Stimulated activated CD8-positive, alpha-beta memory T cell treated with anti-CD3 and anti-CD28 coated beads, Interleukin-4, amount 100 ng/mL, for 1 hour (primary cell): ENCODE measurements around the gene RNASEH2A.
A peak's percentile ranks its signal among the peaks of the same experiment; 100 is the strongest.
"Not testable (repeated sequence)": the region's sequence is repeated elsewhere in the genome, so short reads cannot be mapped to it uniquely, and the experiment has no call there.

ENCODE experiments used
- DNase-seq, 2 donors: peaks; one replicate each; pipeline ENCODE4 v3.0.0-alpha.2; 2020; ENCODE audit warnings: low read depth in 2 of 2, low spot score in 1 of 2

The RNASEH2A gene

DNA sequence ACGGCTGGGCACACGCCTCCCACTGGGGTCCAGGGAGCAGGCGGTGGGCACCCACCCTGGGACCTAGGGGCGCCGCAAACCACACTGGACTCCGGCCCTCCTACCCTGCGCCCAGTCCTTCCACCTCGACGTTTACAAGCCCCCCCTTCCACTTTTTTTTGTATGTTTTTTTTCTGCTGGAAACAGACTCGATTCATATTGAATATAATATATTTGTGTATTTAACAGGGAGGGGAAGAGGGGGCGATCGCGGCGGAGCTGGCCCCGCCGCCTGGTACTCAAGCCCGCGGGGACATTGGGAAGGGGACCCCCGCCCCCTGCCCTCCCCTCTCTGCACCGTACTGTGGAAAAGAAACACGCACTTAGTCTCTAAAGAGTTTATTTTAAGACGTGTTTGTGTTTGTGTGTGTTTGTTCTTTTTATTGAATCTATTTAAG is 13.5 kb upstream of the RNASEH2A start:
- DNase-seq = no peak

DNA sequence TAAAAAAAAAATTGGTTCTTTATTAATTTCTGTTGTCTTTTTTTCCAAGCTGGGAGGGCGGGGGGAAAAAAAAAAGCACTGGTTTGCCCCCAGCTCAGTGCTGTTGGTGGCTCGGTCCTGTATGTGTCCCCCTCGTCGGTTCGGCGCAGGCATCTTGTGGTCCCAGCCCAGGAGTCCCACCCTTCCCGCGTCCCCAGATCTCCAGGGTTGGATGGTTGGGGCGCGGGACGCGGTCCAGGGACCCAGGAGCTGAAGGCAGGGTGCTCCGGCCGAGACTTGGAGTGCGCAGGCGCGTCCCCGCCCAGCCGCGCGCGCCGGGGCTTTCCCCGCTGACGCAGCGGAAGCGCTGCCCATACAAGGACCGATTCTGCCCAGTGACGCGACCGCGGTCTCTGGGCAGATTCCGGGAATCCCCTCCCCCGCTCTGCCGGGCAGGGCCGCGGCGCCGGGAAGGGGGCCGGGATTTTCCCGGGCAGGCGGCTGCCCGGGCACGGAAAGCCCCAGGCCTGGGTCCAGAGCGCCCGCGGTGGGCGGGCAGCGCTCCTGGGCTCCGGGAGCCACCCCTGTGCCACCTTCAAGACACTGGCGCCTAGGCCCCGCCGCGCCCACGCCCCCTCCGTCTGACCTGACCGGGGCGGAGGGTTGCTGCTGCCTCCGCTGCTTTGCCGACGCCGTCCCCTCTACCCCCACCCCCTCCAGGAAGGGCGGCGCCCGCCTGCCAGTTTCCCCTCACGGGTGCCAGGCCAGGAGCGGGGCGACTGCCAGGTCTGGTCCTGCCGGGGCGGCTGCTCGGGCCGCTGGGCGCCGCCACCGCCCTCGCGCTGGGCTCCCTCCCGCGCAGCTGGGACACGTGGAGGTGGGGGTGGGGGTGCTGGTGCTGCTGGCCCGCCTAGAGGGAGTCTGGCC is 12.8 kb upstream of the RNASEH2A start:
- DNase-seq = peak; percentile 87 to 88

DNA sequence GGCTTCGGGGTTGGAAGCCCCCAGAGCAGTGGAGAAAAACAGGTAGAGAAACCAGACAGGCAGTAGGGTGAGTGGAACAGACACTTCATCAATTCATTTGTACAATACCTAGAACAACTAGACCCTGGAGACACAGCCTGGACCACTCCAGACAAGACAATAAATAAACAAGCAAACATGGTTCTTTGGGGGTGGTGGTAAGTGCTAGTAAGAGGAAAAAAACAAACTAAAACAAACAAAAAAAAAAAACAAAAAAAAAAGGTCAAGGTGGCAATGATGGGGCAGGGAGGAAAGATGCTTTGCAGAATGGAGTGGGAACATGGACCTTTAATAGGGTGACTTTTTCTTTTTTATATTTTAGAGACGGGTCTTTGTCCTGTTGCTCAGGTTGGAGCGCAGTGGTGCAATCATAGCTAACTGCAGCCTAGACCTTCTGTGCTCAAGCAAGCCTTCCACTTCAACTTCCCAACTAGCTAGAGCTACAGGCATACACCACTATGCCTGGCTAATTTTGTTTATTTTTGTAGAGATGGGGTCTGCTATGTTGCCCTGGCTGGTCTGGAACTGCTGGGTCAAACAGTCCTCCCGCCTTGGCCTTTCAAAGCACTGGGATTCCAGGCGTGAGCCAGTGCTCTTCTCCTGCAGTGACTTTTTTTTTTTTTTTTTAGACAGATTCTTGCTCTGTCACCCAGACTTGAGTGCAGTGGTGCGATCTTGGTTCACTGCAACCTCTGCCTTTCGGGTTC is 12.0 kb upstream of the RNASEH2A start:
- no peak for DNase-seq

DNA sequence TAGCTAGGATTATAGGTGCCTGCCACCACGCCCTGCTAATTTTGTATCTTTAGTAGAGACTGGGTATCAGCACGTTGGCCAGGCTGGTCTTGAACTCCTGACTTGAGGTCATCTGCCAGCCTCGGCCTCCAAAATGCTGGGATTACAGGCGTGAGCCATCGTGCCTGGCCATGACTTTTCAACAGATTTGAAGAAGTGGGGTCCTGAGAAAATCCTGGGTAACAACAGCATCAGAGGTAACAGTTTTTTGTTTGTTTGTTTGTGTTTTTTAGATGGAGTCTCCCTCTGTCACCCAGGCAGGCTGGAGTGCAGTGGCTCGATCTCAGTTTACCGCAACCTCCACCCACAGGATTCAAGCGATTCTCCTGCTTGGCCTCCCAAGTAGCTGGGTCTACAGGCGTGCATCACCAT is 11.4 kb upstream of the RNASEH2A start:
- DNase-seq = no peak

DNA sequence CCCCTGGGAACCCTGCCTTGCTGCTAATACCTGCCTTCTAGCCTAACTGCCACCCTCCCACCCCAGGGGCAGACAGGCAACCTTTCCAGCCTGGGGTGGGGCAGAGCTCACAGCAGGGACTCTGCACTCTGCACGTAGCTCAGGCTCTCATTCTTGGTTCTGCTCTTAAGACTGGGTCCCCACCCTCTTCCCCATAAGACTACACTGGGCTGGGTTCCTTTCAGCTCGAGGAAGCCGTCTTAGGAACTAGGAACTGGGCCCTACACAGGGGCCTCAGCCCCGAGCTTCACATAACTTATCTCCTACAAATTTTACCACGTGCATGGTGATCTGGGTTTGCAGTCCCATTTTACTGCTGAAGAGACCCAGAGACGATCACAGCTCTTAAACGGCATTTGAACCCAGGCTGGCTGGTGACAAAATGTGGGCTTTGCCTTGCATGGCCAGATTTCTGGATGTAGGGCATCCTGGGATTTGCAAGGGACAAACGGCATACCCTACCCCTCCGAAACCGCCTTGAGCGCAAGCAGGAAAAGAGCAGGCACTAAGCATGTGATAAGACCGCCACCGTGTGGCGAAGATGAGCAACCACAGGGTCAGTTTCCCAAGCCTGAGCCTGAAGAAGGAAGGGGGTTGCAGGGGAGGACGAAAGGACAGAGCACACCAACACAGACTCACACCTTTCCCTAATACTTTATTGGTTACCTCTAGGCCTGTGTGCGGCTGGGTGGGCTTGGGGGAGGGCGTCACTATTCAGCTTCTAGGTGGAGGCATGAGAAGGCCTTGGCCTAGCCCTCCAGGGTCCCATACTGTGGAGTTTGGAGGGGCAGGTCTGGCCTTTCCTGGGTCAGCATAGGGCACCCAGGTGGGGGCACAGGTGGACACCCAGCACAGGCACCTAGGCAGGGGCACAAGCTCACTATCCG is 10.0 kb upstream of the RNASEH2A start:
- DNase-seq = no peak

DNA sequence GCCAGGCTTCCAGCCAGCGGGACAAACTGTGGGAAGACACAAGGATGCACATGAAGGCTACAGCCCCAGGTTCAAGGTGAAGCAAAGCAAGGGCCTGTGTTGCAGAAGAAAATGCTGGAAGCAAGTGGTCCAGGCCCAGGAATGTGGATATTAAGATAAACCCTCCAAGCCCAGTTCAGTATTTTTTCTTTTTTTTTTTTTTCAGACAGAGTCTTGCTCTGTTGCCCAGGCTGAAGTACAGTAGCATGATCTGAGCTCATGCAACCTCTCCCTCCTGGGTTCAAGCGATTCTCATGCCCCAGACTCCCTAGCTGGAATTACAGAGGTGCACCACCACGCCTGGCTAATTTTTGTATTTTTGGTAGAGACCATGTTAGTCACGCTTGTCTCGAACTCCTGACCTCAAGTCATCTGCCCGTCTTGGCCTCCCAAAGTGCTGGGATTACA is 9.2 kb upstream of the RNASEH2A start:
- no peak for DNase-seq

DNA sequence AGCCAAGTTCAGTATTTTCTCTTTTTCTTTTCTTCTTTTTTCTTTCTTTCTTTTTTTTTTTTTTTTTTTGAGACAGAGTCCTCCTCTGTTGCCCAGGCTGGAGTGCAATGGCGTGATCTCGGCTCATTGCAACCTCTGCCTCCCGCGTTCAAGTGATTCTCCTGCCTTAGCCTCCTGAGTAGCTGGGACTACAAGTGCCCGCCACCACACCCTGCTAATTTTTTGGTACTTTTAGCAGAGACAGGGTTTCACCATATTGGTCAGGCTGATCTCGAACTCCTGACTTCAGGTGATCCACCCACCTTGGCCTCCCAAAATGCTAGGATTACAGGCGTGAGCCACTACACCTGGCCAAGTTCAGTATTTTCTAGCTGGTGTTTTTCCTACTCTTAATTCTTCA is 8.8 kb upstream of the RNASEH2A start:
- not testable (repeated sequence) for DNase-seq

DNA sequence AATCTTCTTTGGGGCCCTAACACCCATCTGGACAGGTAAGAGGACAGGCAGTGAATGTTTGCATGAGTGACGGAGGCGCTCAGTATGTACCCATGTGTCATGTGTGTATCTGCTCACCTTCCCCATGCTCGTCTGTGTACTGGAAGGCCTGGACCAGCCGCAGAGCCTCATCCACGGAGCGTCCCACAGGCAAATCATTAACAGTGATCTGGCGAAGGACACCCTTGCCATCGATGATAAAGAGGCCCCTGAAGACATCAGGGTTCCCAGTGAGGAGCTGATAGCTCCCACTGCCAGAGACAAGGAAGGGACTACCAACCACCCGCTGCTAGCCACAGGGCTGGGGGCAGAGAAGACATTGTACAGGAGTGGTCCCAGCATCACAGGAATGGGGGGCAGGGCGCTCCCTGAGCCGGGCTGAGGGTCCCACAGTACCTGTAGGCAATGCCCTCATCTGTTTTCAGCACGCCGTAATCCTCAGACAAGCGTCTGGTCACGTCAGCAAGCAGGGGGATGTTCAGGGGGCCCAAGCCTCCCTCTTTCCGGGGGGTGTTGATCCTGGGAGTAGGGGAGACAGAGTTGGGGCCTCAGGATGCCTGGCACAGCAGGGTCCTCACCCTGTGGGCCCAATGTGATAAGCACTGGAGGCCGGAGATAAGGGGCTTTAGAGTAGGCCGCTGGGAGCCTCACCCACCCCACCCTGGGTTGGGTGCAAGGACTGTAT is 6.5 kb upstream of the RNASEH2A start:
- no peak for DNase-seq

DNA sequence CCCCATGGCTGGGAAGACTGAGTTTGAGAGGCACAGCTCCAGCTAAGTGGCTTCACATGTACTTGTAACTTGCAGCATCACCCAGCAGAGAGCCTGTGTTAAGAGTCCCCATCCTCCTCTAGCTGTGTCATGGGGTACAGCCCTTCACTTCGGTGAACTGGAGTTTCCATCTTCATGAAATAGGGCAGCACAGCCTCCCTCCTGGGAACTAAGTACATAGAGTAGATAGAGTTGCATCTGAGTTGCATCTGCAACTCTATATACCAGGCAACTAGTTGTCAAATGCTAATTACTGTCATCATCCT is 6.0 kb upstream of the RNASEH2A start:
- no peak for DNase-seq

DNA sequence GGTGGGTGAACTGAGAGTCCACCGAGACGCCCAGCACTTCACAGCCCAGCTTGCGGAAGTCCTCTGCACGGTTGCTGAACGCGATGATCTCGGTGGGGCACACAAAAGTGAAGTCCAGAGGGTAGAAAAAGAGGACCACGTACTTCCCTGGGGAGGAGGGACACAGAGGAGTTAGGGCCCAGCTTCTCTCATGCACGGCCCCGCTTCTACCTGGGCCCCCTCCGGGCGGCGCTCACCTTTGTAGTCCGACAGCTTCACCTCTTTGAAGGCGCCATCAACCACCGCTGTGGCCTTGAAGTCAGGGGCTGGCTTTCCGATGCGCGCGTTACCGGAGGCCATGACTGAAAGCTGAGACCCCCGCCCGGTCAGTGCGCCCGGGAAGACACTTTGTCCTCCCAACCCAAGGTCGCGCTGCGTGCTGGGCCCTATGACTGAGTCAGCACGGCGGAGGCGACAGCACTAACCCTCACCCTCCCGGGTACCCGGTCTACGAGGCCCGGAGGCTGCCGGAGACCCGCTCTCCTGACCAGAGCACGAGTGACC is 5.4 kb upstream of the RNASEH2A start:
- no peak for DNase-seq

DNA sequence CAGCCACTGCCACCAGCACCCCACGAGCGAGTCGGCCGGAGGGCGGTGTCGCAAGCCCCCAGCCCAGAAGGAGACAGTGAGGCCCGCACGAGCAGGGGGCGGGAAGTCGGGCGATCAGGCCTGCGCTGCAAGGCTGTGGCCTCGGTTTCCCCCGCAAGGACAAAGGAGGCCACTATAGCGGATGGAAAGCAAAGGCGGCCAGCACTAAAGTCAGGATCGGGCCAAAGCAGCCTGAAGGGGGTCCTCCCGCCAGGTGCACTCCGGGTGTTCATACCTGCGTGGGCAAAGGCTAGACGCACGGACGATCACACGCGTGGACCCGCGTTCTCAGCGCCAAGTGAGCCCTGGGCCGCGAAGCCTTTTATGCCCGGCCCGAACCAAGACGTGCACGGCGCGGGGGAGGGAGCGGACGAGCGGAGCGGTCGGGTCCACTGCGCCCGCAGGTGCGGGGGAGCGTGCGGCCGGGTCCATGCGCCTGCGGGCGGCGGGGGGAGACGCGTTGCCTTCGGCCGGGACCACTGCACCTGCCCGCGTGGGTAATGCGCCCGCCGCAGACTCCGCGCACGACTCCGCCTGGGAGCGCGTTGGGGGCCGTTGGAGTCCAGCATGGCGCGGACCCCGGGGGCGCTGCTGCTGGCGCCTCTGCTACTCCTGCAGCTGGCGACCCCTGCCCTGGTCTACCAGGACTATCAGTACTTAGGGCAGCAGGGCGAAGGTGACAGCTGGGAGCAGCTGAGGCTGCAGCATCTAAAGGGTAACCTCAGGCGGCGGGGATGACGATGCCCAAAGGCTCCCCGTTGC is 4.7 kb upstream of the RNASEH2A start, which contains the start of the genes PRDX2 and THSD8:
Gene PRDX2 (minus strand): TSS at position 335 of the 801 bp plus-strand sequence. CDS start 539 bp downstream, outside the sequence.
Gene THSD8 (plus strand): TSS at position 604 of the 801 bp plus-strand sequence. CDS start 3 bp downstream, at position 607.
- DNase-seq = peak in 1 of 2 donors; percentile 52

DNA sequence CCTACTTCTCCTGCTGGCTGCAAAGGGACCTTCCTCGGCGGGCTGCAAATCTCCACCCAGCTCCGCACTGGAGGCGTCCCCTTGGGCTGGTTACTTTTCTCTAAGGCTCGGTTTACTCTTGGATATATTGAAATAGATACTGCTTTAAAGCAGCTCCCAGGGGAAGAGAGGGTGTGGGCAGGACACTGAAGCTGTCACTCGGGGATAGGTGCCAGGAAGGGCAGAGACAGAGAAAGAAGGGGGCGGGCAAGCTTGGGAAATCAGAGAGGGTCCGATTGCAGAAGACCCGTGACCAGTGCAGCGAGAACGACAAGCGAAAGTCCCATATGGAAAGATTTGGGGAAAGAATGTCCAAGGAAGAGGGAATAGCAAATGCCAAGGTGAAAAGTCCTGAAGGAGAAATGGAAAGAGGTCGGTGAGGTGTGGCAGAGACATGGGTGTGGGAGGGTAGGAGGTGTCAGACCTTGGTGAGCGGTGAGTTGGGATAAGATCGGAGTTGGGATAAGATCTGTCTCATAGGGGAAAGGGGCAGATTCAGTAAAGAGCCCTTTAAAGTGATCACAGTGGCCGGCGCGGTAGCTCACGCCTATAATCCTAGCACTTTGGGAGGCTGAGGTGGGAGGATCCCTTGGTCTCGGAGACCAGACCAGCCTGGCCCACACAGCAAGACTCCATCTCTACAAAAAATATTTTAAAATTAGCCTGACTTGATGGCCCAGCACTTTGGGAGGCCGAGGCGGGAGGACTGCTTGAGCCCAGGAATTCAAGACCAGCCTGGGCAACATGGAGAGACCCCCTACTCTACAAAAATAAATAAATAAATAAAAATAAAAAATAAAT is 3.9 kb upstream of the RNASEH2A start:
- no peak for DNase-seq

DNA sequence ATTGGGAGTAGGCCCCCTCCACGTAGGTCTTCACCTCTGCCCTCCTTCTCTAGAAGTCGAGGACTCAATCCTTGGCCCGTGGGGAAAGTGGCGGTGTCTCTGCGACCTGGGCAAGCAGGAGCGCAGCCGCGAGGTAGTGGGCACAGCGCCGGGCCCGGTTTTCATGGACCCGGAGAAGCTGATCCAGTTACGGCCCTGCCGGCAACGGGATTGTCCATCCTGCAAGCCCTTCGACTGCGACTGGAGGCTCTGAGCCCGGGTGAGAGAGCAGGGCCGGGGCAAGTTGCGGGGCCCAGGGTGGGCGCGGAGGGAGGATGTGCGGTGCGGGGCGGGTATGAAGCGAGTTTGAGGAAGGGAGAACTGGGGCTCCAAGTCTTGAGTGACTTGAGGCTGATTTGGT is 2.3 kb upstream of the RNASEH2A start:
- no peak for DNase-seq

DNA sequence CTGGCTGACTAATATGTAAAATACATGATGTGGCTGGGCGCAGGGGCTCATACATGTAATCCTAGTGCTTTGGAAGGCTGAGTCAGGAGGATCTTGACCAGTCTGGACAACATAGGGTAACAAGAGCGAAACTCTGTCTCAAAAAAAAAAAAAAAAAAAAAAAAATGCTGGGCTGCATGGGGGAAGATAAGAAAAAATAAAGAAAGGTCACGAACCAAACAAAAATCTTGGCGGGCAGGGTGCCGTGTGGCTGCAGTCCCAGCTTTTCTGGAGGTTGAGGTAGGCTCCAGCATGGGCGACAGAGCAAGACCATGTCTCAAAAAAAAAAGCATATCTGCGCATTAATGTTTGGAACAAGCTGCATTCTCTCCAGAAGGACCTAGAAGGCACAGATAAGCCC is 8.7 kb downstream of the RNASEH2A start:
- no peak for DNase-seq

DNA sequence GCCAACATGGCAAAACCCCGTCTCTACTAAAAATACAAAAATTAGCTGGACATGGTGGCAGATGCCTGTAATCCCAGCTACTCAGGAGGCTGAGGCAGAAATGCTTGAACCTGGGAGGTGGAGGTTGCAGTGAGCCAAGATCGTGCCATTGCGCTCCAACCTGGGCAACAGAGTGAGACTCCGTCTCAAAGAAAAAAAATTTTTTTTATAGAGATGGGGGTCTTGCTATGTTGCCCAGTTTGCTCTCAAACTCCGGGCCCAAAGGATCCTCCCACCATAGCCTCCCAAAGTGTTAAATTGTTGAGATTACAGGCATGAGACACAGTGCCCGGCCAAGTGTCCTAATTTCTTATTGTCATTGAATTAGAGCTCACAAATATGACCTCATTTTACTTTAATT is 10.8 kb downstream of the RNASEH2A start:
- not testable (repeated sequence) for DNase-seq

DNA sequence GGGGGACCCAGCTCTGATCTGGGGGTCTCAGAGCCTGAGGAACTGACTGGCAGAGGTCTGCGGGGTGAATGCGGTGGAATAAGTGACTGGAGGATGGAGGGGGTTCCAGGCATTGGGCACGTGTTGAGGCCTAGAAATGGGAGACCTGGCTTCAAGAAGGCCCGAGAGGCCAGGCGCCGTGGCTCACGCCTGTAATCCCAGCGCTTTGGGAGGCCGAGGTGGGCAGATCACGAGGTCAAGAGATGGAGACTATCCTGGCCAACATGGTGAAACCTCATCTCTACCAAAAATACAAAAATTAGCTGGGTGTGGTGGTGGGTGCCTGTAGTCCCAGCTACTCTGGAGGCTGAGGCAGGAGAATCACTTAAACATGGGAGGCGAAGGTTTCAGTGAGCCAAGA is 11.4 kb downstream of the RNASEH2A start:
- not testable (repeated sequence) for DNase-seq

DNA sequence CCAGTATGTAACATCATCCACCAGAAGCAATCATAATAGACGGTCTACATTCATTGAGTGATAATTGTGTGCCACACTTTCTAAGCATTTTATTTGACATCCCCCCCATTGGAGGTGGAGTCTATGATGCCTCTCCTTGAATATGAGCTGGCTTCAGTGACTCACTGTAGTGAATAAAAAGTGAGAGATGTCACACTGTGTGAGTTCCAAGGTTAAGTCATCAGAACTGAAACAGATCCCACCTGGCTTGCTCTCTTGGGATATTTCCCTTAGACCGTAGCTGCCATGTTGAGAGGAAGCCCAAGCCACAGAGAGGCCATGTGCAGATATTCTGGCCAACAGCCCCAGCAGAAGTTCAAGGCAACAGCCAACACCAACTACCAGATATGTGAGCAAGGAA is 15.4 kb downstream of the RNASEH2A start:
- DNase-seq = no peak
